ENCODE measurements around the gene KRTAP10-8.
"Not testable (repeated sequence)": the region's sequence is repeated elsewhere in the genome, so short reads cannot be mapped to it uniquely, and the experiment has no call there.

Gene KRTAP10-8

GRCh38 chr21:44637018-44637850 lies 25.4 kb downstream of the KRTAP10-8 start, which contains the start of gene KRTAP10-10:
Gene KRTAP10-10 (plus strand): TSS chr21:44637356. CDS start chr21:44637418, 62 bp downstream.
- TF ChIP-seq ZFX (IDR thresholded peaks at IDR 0.05; ENCODE audit: borderline replicate concordance), result no peak
- no peak for TF ChIP-seq CTCF (IDR thresholded peaks at IDR 0.05)
- no peak within 1 kb of the TSS for H3K27ac ChIP-seq

GRCh38 chr21:44637851-44638348 lies 26.0 kb downstream of the KRTAP10-8 start:
- H3K27ac ChIP-seq, result not testable (repeated sequence)

GRCh38 chr21:44638506-44639330 lies 26.8 kb downstream of the KRTAP10-8 start:
- not testable (repeated sequence) for H3K27ac ChIP-seq

GRCh38 chr21:44639331-44639655 lies 27.4 kb downstream of the KRTAP10-8 start:
- H3K27ac ChIP-seq, result no peak overlapping the region
- TF ChIP-seq ZFX (IDR thresholded peaks at IDR 0.05; ENCODE audit: borderline replicate concordance) (no peak), CTCF (IDR thresholded peaks at IDR 0.05) (no peak)

GRCh38 chr21:44640761-44641160 lies 28.9 kb downstream of the KRTAP10-8 start:
- TF ChIP-seq CTCF (IDR thresholded peaks at IDR 0.05), result no peak
- no peak for TF ChIP-seq ZFX (IDR thresholded peaks at IDR 0.05; ENCODE audit: borderline replicate concordance)

GRCh38 chr21:44643741-44644310 lies 31.9 kb downstream of the KRTAP10-8 start:
- TF ChIP-seq CTCF (IDR thresholded peaks at IDR 0.05) (no peak), ZFX (IDR thresholded peaks at IDR 0.05; ENCODE audit: borderline replicate concordance) (no peak)
- no peak overlapping the region for H3K27ac ChIP-seq

More at GRCh38 chr21:44640761-44641160, 28.9 kb downstream of the KRTAP10-8 start:
- no peak overlapping the region for H3K27ac ChIP-seq

GRCh38 chr21:44644878-44645277 lies 33.0 kb downstream of the KRTAP10-8 start:
- TF ChIP-seq CTCF (IDR thresholded peaks at IDR 0.05), result no peak
- TF ChIP-seq ZFX (IDR thresholded peaks at IDR 0.05; ENCODE audit: borderline replicate concordance), result no peak
- H3K27ac ChIP-seq, result no peak overlapping the region

- H3K27ac ChIP-seq, result not testable (repeated sequence)
Observed at GRCh38 chr21:44646366-44647221, 34.7 kb downstream of the KRTAP10-8 start, which contains the start of gene KRTAP10-11. Gene KRTAP10-11 (plus strand): TSS chr21:44646414. CDS start chr21:44646459, 45 bp downstream.

Data from 22Rv1 (cell line).